GM13976 (cell line): Measurements from ENCODE around the gene GMEB2.
A peak's percentile ranks its signal among the peaks of the same experiment; 100 is the strongest.
"Not testable (repeated sequence)": the region's sequence is repeated elsewhere in the genome, so short reads cannot be mapped to it uniquely, and the experiment has no call there.

ENCODE experiments used
- DNase-seq: peaks from one replicate; pipeline ENCODE4 v3.0.0; 2012; ENCODE audit warnings: low spot score
- CTCF ChIP-seq: IDR thresholded peaks from 2 replicates; pipeline ENCODE4 v1.5.1; 2012; ENCODE audit warnings: borderline replicate concordance, mild to moderate bottlenecking; ENCODE audit not compliant: insufficient read depth; ENCODE audit errors: extremely low read depth, missing control alignments, control extremely low read depth
- in situ Hi-C: fragments of 300-500 bp; cut with MboI; formaldehyde crosslinking; loops from one replicate; pipeline ENCODE4 v1.12.0; 2022; ENCODE audit warnings: low sequenced_read_pairs, mixed read lengths, inconsistent platforms; ENCODE audit not compliant: unreplicated experiment

Gene GMEB2

GRCh38 chr20:63642527-63643247 lies 15.8 kb upstream of the GMEB2 start:
- in situ Hi-C loops, result no loop called here
- TF ChIP-seq CTCF, result no peak
- DNase-seq, result no peak

GRCh38 chr20:63641792-63642523 lies 15.1 kb upstream of the GMEB2 start:
- in situ Hi-C loops, result no loop called here
- DNase-seq, result peak; percentile 98
- peak; percentile 40 for TF ChIP-seq CTCF

- TF ChIP-seq CTCF, result no peak
- no peak for DNase-seq
Measured at GRCh38 chr20:63641146-63641791, 14.4 kb upstream of the GMEB2 start.

GRCh38 chr20:63640686-63641085 lies 13.8 kb upstream of the GMEB2 start:
- in situ Hi-C loops, DNase-seq: not testable (repeated sequence)

More at GRCh38 chr20:63641146-63641791, 14.4 kb upstream of the GMEB2 start:
- in situ Hi-C loops, result no loop called here

- TF ChIP-seq CTCF, result no peak
- in situ Hi-C loops, result no loop called here
- DNase-seq, result no peak
Measured at GRCh38 chr20:63640086-63640485, 13.2 kb upstream of the GMEB2 start.

GRCh38 chr20:63639093-63639975 lies 12.4 kb upstream of the GMEB2 start:
- in situ Hi-C loops, result no loop called here
- TF ChIP-seq CTCF, result no peak
- no peak for DNase-seq
